ENCODE results near the gene PRSS1.

The PRSS1 gene

GRCh38 chr7:142795339-142795863 is 46.1 kb downstream of the PRSS1 start:
- no peak for DNase-seq (ENCODE audit: low spot score)

- no peak for DNase-seq (ENCODE audit: low spot score)
Measured at GRCh38 chr7:142796001-142796500, 46.8 kb downstream of the PRSS1 start.

GRCh38 chr7:142796501-142797390 is 47.5 kb downstream of the PRSS1 start:
- no peak for DNase-seq (ENCODE audit: low spot score)

GRCh38 chr7:142797391-142798377 is 48.4 kb downstream of the PRSS1 start:
- no peak for DNase-seq (ENCODE audit: low spot score)

- DNase-seq (ENCODE audit: low spot score), result no peak
Measured at GRCh38 chr7:142798451-142799436, 49.5 kb downstream of the PRSS1 start.

- no peak for DNase-seq (ENCODE audit: low spot score)
Measured at GRCh38 chr7:142799437-142799835, 50.2 kb downstream of the PRSS1 start.

- DNase-seq (ENCODE audit: low spot score), result no peak
Measured at GRCh38 chr7:142800088-142800487, 50.8 kb downstream of the PRSS1 start.

- DNase-seq (ENCODE audit: low spot score), result no peak
Measured at GRCh38 chr7:142800699-142801260, 51.5 kb downstream of the PRSS1 start.

- DNase-seq (ENCODE audit: low spot score), result no peak
Measured at GRCh38 chr7:142801601-142802295, 52.5 kb downstream of the PRSS1 start.

GRCh38 chr7:142802301-142802700 is 53.0 kb downstream of the PRSS1 start:
- DNase-seq (ENCODE audit: low spot score), result no peak
